ENCODE data around the gene ARHGAP27.
A peak's percentile ranks its signal among the peaks of the same experiment; 100 is the strongest.

GRCh38 chr17:45394913-45395568 is 37.6 kb downstream of the ARHGAP27 start:
- TF ChIP-seq, protein P1, sequence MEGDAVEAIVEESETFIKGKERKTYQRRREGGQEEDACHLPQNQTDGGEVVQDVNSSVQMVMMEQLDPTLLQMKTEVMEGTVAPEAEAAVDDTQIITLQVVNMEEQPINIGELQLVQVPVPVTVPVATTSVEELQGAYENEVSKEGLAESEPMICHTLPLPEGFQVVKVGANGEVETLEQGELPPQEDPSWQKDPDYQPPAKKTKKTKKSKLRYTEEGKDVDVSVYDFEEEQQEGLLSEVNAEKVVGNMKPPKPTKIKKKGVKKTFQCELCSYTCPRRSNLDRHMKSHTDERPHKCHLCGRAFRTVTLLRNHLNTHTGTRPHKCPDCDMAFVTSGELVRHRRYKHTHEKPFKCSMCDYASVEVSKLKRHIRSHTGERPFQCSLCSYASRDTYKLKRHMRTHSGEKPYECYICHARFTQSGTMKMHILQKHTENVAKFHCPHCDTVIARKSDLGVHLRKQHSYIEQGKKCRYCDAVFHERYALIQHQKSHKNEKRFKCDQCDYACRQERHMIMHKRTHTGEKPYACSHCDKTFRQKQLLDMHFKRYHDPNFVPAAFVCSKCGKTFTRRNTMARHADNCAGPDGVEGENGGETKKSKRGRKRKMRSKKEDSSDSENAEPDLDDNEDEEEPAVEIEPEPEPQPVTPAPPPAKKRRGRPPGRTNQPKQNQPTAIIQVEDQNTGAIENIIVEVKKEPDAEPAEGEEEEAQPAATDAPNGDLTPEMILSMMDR (IDR thresholded peaks at IDR 0.05): peak; percentile 78
- TF ChIP-seq POLR2AphosphoS5 (IDR thresholded peaks at IDR 0.05; ENCODE audit: low read depth, low read length): no peak
